RPMI7951 (cell line): ENCODE measurements around the gene TRMT1. TPM values are rescaled to one million over a fixed set of nuclear protein-coding genes. Genes with fewer than 3 reads are reported as not detected.
A peak's percentile ranks its signal among the peaks of the same experiment; 100 is the strongest.

ENCODE experiments used
- DNase-seq: peaks from one replicate; pipeline ENCODE4 v3.0.0-alpha.2; 2012; ENCODE audit warnings: low read depth
- total RNA-seq: library from RNA; depleted of rRNA; stranded (reverse); fragments of >200 nt; shearing (Covaris generic); gene quantifications from 2 replicates; pipeline ENCODE4 v1.2.3, GENCODE V29; 2014

Gene TRMT1
- total RNA-seq, 1 experiment from 2014 or later = 46.4 TPM

- DNase-seq = no peak
Observed at GRCh38 chr19:13070425-13071140, 46.0 kb downstream of the TRMT1 start.

DNA sequence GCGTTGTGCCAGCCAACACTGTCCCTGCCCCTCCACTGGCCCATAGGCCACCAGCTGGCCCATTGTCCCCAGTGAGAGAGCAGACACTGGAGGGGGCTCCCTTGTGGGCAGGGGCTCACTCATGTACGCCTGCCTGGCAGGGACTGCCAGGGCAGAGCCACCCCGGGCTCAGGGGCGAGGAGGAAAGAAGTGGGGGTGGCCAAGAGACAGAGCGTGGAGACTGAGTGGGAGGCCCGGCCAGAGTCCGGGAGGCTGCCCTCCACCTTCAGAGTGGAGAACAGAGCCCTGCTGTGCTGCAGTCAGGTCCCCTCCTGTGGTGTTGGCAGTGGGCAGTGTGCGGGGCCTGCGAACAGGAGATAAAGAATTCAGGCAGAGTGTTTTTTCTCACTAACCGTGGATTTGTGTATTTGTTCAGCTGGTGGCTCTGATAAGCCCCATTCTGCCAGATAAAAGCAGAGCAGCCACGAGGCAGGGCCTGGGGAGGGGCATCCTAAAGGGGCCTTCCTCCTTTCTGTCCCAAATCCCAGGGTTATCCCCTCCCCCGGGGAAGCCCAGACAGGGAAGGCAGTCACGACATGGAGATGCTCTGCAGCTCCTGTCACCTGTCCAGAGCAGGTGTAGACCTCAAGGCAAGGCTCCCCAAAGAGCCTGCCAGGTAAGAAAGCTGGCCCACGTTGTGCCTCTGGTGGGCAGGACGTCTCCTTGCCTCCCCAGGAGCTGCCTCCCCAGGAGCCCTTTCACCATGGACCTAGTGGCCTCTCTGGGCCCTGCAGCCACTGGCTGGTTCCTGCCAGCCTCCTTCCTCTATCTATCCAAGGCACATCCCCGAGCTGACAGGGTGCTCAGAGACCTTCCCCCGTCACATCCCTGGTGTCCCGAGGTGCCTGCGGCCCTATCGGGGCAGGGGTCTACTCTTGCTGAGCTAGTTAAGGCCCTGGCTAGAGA, 46.9 kb downstream of the TRMT1 start:
- no peak for DNase-seq

- DNase-seq = no peak
Observed at GRCh38 chr19:13068085-13068846, 48.3 kb downstream of the TRMT1 start.

DNA sequence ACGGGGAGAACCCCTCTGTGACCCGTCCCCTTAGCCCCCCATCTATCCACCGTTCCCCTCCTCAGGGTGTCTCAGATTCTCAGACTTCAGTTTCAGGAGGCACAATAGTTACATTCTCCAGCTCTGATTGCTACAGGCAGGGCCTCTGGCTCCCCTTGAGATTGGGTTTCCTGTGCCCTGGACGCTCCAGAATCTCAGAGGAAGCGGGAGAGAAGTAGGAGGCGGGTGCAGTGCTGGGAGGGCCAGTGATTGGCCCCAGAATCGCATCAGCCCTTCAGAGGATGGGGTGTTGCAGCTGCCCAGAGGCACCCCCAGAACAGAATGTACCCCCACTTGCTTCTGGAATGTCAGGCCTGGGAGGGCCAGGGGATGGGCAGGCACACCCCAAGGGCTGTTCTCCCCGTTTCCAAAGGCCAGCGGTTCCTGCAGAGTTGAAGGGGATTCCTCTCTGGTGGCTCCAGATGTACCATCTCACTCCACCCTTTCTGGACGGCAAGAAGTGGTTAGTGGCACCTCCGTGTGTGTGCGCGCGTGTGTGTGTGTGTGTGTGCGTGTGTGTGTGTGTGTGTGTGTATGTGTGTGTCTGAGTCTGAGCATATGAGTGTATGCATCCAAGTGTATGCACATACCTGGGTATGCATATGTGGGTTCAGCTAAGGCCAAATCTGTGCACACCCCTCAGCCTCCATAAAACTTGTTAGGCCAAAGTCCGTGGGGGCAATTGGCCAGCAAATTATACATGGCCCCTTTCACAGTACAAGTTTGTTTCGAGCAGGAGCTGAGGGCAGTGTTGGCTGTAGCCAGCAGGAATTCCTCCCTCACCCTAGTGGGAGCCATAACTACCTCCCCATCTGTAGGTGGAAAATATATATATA, 49.4 kb downstream of the TRMT1 start:
- no peak for DNase-seq

- no peak for DNase-seq
Observed at GRCh38 chr19:13066226-13066625, 50.3 kb downstream of the TRMT1 start.

- DNase-seq = no peak
Observed at GRCh38 chr19:13064092-13064489, 52.4 kb downstream of the TRMT1 start.

GRCh38 chr19:13063461-13064091, 53.0 kb downstream of the TRMT1 start:
- no peak for DNase-seq

DNA sequence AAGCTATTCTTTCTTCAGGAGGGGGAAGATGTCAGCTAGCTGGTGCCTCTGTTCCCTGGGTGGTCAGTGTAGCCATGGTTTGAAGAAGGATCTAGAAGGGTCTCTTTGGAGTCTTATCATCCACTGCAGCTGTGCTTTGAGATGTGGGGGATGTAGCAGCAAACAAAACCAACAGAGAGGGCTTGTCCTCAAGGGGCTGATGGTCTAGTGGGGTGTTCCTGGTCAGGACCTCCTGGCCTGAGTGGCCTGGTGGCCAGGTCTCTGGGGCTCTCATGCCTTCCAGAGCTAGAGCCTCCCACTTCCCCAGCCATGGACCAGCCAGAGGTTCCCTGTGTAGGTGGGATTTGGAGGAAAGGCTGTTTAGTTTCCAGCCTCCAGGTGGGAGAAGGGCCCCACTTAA, 54.2 kb downstream of the TRMT1 start:
- no peak for DNase-seq

DNA sequence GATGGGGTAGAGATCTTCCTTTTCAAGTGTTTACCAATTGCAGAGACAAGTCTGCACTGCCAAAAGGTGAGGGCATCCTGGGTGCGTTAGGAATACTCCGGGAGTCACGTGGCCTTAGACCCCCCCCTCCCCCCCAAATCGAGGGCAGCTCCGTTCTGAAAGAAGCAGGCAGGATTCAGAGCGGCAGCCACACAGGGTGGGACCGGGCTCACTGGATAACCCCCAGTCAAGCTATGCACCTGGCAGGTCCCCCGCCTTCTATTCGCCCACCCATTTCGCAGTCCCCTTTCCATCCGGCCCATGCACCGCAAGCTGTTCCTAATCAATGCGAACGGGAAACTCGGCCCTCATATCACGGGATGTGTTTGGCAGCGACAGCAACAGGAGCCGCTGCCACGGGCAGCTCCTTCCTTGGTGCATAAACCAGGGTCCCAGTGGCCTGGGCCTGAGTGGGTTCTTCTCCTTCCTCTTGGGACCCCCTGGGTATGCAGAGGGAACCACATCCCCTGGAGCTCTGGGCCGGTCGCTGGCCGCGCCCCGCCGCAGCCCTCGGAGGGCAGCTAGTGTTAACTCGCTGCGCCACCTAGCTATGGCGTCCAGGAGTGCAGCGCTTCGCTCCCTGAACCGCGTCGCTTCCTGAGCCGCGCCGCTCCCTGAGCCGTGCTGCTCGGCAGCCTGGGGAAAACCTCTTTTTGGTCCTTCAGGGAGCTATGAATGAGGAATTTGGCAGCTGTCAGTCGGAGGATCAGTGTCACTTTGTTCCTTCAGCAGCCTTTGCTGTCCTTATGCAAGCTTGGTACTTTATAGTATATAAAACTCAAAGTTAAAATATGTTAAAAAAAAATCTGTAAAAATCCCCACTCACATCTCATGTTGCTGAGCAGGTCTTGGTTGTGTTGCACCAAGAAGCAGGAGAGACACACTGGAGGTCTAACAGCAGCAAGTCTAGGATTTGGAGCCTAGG, 55.3 kb downstream of the TRMT1 start:
- peak; percentile 74 for DNase-seq

GRCh38 chr19:13060233-13060963, 56.1 kb downstream of the TRMT1 start:
- DNase-seq = peak; percentile 83

GRCh38 chr19:13058951-13059660, 57.4 kb downstream of the TRMT1 start:
- DNase-seq = no peak

DNA sequence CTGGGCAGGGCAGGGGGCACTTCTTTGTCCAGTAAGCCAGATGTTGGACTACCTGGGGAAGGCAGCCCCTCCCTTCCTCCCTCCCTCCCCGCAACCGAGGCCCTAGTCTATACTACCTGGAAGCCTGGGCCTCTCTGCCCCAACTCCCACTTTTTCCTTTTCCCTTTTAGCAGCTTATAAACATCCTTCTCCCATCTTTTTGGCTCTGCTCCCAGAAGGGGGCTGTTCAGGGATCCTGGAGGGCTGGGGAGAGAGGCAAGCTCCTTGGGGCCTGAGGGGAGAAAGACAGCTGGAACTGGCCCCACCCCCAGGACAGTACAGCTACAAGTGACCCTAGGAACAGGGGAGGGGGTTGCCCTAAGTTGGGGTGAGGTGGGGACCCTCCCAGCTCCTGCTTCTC, 58.8 kb downstream of the TRMT1 start:
- peak; percentile 36 for DNase-seq

DNA sequence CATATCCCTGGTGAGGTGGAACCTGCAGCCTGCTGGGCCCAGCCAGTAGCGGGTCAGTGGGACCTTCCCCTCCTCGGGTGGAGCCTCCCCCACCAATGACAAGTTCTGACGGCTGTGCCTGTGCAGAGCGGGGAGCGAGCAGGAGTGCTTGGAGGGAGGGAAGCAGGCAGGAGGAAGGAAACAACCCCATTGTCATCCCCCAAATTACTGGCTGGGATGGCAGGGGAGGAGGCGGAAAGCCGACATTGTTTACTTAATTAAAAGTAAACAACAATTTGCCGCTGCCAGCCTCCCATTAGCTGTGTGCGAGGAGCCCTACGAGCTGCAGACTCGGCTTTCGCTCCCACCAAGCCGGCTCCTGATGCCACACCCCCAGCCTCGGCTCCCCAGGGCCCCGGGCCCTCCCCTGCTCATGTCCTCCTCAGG, 59.4 kb downstream of the TRMT1 start:
- DNase-seq = no peak

GRCh38 chr19:13056052-13056660, 60.4 kb downstream of the TRMT1 start:
- DNase-seq = peak; percentile 94

DNA sequence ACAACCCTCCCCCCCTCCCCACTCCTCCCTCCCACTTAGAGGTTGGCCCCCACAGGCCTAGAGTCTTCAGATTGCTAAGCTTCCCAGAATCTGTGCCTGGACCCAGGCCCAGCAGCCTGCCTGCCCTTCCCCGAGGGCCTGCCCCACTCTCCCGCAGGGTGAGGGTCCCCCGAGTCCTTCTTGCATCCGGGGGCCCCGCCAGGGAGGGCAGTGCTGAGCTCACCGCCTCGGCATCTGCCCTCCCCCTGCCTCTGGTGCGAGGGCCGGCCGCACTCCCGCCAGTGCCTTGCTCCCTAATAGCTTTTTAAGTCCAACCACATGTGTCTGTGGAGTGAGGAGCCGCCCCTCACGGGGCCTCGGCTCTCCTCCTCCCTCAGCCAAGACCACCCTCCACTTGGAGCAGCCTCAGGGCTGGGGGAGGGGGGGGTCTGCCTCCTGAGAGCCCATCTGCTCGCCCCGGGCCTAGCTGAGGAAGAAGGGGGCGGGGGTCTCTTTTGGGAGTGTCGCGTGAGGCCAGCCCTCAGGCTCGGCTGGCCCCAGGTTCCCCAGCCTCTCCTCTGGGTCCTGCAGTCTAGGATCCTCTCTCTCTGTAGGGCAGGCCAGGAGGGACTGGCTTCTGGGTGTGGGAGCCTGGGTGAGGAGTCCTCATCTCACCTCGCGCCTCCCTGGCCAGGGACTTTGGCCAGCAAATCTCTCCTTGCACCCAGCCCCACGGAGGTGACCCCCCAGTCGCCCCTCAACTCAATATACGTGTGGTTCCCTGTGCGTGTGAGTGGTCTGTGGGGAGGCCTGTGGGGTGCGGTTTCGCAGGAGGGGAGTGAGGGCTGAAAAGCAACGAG, 61.1 kb downstream of the TRMT1 start:
- peak; percentile 96 for DNase-seq
